ENCODE results near the gene MARF1.
"Not testable (repeated sequence)": the region's sequence is repeated elsewhere in the genome, so short reads cannot be mapped to it uniquely, and the experiment has no call there.

Gene MARF1

DNA sequence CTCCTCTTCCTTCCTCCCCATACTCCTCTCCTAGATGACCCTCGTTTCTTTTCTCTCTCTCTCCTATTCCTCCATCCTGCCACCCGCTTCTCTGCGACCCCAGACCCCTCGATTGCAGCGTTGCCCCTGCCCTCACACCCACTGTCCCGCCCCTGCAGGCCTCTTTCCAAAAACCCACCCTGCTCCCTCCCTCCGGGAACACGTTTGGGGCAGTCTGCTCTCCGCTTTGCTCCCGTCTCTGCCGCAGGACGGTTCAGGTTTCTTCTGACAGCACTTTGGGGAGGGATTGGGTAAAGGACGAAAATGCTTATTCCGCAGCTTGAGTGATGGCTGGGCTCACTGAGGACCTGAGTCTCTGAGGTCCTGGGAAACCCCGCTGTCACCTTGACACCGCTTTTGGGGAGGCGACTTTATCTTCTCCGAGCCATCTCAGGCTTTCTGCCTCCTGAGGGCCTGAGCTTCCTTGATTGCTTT is 7.8 kb upstream of the MARF1 start:
- DNase-seq: peak; percentile 58

DNA sequence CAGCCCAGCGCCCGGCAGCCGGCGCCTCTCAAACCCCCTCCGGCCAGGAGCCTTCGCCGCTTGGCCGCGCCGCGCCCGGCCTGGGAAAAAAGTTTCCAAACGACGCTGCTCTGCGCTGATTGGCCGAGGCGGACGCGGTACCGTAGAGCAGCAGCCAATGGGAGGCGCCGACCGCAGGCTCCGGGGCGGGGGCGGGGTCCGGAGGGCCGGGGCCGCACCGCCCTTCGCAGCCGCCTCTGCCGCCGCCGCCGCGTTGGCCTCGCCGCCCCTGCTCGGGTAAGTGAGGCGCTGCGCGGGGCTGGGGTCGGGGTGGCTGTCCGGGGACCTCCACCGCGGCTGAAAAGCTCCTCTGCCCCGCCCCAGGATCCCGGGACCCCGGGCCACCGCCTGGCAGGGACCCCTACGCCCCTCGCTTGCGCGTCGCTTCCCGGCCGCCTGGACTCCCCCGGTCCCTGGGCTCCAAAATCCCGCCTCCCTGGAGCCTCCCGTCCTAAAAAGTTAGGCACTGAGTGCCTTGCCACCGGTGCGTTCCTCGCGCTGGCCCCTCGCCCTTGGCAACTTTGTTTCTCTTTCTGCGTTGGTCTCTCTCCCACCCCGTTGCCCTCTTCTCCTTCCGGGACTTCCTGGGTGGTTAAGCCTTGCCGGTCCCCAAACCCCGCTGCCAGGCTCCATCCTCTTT is 7.2 kb upstream of the MARF1 start, which contains the start of gene NDE1:
Gene NDE1 (plus strand): TSS at position 227 of the 679 bp plus-strand sequence. CDS start 14,534 bp downstream, outside the sequence.
- peak; percentile 86 for DNase-seq

DNA sequence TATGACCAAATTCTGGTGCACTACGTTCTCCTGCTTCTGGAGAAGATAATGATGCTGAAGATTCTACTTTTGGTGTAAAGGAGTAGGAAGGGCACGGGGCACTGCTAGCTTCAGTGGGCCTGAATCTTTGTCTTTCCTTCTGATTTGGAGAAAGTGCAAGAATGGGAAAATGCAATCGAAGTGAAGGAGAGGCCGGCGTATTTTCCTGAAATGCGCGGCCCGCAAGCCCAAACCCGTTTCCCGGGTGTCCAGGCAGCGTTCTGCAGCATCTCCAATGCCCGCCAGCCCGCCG is 6.7 kb upstream of the MARF1 start:
- DNase-seq: peak; percentile 24

DNA sequence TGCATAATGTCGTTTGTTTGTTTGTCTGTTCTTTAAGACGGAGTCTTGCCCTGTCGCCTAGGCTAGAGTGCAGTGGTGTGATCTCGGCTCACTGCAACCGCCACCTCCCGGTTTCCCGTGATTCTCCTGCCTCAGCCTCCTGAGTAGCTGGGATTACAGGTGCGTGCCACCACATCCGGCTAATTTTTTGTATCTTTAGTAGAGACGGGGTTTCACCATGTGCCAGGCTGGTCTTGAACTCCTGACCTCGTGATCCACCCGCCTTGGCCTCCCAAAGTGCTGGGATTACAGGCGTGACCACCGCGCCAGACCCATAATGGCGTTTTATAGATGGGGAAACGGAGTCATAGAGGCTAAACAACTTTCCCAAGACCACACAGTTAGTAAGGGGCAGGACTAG is 6.4 kb upstream of the MARF1 start:
- not testable (repeated sequence) for DNase-seq

DNA sequence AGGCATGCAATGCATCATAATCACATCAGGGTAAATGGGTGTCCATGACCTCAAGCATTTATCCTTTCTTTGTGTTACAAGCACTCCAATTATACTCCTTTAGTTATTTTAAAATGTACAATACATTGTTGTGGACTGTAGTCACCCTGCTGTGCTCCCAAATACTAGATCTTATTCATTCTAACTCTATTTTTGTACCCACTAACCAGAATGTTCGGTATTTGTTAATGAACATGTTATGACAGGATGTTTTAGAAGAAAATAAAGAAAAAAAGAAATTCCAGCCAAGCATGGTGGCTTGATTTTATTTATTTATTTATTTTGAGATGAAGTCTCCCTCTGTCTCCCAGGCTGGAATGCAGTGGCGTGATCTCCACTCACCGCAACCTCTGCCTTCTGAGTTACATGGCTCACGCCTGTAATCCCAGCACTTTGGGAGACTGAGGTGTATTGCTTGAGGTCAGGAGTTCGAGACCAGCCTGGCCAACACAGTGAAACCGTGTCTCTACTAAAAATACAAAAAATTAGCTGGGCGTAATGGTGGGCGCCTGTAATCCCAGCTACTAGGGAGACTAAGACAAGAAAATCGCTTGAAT is 5.3 kb upstream of the MARF1 start:
- no peak for DNase-seq

DNA sequence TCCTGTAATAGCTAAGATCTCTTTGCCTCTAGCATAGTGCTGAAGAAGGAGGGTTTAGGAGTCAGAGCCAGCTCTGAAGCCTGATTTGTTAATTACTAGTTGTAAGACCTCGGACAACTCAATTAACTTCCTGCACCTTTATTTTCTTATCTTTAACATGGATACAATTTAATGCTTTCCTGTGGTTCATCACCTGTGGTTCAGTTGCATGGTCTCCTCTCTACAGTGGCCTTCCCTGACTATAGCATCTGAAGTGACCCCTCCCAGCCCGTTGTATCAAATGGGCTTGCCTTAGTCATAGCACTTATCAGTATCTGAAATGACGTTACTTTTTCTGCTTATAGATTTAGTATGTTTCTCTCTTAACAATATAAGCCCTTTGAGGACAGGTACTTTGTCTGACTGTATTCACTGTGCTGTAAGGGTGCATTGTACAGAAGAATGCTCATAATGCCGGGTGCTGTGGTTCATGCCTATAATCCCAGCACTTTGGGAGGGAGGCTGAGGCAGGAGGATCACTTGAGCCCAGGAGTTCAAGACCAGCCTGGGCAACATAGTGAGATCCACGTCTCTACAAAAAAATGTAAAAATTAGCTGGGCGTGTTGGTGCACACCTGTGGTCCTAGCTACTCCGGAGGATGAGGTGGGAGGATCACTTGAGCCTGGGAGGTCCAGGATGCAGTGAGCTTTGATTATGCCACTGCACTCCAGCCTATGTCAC is 4.5 kb upstream of the MARF1 start:
- peak; percentile 25 for DNase-seq

DNA sequence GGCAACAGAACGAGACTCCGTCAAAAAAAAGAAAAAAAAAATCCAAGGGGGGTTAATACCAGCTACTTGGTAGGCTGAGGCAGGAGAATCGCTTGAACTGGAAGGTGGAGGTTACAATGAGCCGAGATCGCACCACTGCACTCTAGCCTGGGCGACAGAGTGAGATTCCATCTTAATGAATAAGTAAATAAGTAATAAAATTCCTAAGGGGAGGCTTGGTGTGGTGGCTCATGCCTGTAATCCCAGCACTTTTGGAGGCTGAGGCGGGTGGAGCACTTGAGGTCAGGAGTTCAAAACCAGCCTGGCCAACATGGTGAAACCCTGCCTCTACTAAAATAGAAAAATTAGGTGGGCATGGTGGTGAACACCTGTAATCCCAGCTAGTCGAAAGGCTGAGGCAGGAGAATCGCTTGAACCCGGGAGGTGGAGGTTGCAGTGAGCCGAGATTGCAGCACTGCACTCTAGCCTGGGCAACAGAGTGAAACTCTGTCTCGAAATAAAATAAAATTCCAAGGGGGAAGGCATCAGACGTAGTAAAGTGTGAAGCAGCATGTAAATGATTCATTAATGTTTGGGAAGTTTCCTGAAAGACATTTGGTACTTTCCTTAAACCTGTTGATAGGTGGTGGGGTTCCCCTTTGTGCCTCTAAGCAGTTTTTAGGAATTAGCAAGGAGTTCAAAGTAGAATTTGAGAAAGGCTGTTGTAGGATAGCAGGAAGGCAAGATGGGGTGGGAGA is 3.8 kb upstream of the MARF1 start:
- not testable (repeated sequence) for DNase-seq

DNA sequence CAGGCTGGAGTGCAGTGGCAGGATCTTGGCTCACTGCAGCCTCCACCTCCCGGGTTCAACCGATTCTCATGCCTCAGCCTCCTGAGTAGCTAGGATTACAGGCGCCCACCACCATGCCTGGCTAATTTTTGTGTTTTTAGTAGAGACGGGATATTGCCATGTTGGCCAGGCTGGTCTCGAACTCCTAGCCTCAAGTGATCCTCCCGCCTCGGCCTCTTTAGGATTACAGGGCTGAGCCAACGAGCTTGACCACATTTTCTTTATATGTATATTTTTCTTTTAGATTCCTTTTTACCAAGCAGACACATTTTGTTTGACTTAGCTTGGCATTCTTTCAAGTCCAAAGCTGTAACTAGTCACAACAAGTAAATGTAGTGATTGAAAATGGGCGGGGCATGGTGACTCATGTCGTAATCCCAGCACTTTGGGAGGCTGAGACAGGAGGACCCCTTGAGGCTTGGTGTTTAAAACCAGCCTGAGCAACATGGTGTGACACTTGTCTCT is 2.1 kb upstream of the MARF1 start:
- DNase-seq: peak; percentile 73

DNA sequence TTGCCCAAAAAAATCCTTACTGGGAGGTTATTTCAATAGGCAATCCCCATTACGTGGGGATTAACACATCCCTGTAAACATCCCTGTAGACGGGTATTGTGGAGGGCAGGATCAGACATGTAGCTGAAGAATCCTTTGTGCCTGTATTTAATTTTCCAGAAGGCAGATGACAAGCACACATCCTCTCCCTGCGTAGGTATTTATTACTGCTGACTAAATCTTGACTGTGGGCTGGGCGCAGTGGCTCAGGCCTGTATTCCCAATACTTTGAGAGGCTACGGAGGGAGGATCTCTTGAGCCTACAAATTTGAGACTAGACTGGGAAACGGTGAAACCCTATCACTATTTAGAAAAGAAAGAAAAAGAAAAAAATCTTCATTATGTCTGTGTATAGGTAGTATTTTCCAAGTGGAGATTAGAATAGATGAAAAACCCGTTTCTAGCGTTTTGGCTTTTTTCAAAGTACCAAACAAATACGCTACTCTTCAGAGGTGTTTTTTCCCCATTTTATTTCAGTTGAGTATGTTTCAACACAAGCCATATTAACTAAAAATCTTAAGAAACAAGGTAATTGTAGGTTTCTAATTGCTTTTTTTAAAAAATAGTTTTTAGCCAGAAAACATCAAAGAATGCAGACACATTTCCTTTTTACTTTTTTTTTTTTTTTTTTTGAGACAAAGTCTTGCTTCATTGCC is 1.5 kb upstream of the MARF1 start:
- no peak for DNase-seq

DNA sequence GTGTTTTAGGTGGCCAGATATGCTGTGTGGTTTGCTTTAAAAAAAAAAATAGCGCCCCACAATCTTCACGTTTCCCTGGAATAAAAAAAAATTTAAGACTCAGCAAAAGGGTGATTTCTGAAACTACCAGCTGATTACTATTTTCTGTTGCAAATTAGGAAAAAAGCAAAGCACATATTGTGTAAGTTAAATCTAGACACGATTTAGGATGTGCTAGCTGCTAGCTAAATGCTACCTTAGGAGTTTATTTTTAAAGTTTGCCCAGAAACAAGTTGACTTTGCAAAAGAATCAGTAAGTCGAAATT is 944 bp upstream of the MARF1 start:
- DNase-seq: no peak

DNA sequence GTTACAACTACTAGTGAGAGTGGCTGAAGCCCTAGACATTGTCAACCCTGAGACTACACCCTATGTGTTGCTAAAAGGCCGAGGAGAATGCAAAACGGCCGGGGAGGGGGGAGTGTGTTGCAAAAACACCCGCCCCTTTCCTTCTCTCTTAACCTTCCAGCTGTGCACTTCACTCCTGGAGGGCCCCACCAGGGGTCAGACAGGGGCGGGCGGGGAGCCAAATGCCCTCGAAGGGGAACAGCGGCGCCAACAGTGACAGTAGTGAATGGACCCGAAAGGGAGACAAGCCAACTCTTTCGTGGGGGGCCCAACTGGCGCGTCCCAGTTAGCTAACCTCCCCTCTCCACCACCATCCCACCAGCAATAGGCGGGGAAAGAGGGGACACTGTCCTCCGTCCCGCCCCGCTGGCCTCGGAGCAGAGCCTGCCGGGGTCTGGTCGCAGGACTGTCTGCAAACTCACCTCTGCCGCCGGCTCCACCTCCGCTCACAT is 352 bp downstream of the MARF1 start:
- peak; percentile 90 for DNase-seq

DNA sequence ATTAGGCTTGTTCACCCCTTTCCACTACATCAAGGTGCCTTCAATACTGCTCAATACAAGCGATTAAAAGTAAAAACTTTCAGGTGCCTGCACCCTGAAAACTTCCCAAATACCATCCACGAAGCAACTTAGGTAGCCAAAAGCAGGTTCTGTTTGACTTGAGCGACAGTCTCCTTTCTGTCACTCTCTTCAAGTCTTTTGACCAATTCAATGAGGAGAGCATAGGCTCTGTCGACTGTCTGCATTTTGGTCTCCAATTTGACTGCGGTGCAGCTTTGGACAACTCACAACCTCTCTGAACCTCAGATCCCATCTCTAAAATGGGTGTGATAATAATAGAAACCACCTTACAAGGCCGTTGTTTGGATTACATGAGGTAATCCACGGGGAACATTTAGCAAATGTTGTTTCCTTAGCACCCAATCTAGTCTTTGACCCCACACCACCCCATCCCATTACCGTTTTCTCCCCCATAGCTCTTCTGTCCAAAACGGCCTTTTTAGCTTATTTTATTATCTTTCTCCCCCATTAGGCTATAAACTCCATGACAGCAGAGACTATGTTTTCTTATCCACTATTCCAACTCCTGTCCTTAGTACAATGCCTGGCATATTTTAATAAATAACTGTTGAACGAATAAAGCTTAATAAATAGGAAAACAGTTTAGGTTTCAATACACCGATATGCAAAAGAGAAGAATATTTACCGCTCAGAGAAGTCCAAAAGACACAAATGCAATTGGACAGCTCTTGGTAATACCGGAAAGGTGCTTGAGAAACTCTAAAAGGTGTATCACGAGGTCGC is 999 bp downstream of the MARF1 start:
- DNase-seq: peak; percentile 20

DNA sequence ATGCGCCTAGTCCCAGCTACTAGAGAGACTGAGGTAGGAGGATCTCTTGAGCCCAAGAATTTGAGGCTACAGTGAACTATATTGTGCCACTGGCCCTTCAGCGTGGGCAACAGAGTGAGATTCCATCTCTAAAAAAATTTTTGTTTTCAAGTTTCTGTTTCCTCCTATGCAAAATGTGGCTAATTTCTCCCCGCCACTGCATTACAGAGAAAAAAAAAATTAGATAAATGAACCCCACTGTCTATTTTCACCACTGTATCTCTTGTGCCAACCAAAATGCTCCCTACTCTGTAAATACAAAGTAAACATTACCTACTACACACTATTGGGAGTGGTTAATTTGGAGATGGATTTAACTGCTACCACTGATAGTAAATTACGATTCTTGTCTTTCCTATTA is 2.0 kb downstream of the MARF1 start:
- DNase-seq: no peak

DNA sequence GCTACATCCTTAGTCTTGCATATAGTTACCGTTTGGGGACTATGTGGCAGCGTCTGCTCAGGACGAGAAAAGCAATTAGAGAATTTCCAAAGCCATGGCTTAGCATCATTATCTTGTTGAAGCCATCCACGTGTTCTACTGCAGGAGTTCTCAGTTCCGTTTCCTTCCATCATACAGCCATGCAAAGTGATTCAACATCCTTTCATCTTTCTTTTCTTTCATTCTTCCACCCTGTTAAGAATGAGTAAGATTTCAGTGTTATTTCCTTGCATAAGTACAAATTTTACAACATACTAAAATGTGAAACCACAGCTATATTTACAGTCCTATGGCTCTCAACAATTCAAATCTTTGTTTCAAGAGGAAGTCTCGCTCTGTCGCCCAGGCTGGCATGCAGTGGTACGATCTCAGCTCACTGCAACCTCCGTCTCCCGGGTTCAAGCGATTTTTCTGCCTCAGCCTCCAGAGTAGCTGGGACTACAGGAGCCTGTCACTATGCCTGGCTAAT is 3.8 kb downstream of the MARF1 start:
- no peak for DNase-seq

DNA sequence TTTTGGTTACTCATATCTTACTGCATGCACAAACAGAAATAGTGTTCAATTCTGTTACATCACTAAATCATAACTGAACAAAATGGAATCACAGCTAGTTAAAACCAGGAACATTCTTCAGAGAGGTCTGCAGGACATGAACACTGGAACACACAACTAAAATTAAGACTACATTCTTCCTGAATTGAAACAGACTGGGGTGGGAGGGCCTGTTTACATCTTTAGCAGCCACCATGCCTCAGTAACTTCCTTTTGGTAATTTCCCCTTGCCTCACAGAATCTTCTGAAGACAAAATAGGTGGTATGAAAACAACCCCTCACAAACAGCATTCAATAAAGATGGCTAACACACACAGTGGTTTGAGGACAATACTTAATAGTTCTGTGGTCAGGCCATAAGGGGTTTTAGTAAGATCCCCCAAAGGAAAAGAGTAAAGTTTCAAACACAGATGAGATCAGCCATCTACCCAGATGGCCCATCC is 6.5 kb downstream of the MARF1 start:
- DNase-seq: no peak

DNA sequence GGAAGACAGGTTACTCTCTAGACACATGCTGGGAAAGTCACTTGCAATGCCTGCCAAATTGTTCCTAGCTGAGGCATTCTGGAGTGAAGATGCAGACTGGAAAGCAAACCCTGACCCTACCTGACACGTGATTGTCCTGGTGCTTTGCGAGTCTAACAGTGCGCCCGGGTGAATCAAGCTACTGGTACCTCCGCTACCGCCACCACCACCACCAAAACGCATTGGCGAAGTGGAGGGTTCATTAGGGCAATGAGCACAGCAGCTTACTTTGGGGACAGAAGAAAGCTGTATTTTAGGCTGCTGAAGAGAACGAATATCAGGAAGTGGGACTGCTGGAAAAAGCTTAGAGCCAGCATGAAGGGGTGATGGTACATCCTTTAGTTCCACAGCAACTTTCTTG is 7.0 kb downstream of the MARF1 start:
- no peak for DNase-seq

DNA sequence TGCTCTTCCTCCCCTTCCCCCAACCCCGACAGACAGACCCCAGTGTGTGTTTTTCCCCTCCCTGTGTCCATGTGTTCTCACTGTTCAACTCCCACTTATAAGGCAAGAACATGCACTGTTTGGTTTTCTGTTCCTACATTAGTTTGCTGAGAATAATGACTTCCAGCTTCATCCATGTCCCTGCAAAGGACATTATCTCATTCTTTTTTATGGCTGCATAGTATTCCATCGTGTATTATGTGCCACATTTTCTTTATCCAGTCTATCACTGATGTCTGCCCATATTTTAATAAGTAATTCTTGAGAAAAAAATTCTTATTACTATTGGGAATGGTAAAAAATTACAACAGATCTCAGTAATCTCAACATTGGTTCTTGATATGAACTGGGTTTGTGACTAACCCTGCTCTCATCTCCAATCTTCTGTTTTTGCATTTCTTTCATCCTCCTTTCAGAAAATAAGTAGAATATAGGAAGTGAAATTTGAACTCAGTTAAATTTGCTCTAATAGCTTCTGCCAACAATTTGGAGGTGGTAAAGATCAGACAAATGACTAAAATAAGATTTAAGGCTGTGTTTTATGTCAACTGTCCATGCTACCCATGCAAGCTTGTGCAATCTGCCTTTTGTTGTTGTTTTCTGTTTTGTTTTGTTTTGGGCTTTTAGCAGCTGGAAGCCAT is 11.1 kb downstream of the MARF1 start:
- DNase-seq: no peak

DNA sequence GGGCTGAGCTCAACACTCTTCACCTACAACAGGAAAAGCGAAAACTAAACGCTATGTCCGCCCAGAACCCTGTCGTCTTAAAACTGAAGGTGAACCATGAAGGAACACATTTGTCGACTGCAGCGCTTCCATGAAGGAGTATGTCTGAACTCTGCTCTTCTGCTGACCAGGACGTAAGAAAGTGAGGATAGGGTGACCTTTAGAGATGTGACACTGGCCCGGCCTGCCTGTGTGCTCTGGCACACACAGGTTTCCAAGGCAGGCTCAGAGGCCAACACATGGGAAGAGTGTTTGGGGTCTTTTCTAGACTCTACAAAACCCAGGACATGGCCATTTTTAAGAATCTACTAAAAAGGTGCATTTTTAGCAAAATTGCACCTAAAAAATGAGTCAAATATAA is 21.1 kb downstream of the MARF1 start:
- DNase-seq: no peak

DNA sequence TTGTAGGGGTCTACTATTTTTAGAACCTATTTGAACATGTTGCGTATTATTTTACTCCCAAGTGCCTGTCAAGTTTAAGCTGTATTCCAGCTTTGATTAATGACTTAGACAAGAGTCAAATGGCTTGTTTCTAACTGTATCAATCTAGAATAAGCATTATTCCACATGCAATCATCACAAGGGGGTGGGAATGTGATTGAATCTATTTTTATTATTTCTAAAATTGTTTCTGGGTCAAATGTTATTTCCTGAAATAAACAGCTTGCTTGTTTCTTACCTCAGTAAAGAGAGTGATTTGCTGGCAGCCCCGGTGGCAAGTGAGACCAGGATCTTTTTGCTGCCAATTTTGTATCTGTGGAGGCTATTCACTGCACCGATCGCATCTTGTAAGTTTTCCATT is 21.5 kb downstream of the MARF1 start:
- no peak for DNase-seq

DNA sequence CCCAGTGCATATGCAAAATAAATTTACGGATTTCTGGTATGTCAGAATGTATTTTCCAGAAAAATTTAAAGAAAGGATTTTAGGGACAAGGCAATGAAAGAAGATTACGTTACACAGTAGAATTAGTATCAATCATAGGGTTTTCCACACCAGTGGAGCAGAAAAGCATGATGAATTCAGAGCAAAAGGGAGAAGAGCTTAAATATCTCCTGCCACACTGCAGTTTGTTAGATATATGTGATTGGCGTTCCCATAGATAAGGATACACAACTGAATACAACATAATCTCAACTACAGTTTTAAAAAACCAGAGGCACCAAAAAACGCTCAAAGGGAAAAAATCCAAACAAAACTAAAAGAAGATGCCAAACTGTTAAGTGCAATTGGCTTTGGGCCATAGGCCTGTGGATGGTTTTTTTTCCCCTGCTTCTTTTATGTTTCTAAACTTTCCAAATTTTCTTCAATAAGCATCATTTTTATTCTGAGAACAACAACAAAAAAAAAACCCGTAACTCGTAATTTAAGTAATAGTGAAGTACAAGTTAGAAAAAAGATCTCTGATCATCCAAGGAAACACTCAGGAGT is 22.3 kb downstream of the MARF1 start:
- no peak for DNase-seq

Data from hematopoietic multipotent progenitor cell treated with erythropoietin and hydrocortisone succinate and interleukin-3 and kit ligand, for 8 days (in vitro differentiated cells).